ENCODE data around the gene DCP2.

The DCP2 gene

GRCh38 chr5:113047733-113048652, 71.4 kb downstream of the DCP2 start:
- no peak for DNase-seq

DNA sequence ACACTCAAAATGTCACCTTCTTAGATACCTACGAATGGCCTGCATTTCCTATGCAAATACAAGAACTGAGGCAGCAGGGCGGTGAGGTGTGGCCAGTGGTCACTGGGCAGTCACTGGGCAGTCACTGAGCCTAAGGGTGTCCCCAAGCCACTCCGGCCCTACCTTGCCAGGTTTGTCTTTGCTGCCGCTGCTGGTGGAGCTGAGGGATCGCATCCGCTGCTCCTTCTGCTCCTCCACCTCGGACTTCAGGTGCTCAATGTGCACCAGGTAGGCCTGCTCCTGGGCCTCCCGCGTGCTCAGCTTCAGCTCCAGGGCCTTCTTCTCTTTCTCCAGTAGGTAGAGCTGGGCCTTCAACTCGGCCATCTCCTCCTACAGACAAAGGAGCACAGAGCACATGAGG, 72.3 kb downstream of the DCP2 start:
- no peak for DNase-seq

- DNase-seq = peak in 1 of 5 experiments; percentile 88
Observed at GRCh38 chr5:113050721-113051382, 74.3 kb downstream of the DCP2 start.

- no peak for DNase-seq
Observed at GRCh38 chr5:113052041-113052795, 75.6 kb downstream of the DCP2 start.

GRCh38 chr5:113053511-113053995, 77.0 kb downstream of the DCP2 start:
- no peak for DNase-seq

DNA sequence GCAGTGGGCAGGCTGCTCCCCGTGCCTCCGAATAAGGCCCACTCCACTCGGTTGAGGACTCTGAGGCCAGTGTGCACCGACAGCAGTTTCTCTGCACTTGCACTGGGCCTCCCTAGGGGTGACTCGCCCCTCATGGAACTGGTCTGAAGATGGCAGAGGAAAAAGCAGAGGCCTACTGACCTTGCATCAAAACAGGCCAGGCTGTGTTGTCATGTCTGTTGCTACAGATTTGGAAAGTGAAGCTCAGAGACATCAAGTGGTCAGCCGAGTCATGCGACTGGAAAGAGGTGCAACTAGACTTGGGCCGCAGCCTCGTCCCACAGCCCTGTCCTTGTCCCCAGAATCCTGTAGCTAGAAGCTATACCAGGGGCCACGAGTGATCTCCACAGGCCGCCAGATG, 78.3 kb downstream of the DCP2 start:
- DNase-seq = no peak

DNA sequence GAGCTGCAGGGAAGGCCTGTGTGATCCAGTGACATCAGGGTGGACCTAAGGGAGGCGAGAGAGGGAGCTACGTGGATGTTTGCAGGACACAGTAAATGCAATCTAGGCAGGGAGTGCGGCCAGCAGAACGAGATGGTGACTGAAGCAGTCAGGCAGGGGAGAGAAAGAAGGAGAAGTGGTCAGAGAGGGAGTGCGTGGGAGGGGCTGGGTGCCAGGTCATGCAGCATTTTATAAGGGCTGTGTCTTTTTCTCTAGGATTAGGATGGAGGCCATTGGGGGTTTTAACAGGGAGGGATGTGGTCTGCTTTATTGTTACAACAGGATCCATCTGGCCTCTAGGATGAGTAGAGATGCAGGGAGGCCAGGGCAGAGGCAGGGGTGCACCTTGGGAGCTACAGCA, 80.4 kb downstream of the DCP2 start:
- DNase-seq = no peak

GRCh38 chr5:113057557-113057984, 81.0 kb downstream of the DCP2 start:
- DNase-seq = no peak

DNA sequence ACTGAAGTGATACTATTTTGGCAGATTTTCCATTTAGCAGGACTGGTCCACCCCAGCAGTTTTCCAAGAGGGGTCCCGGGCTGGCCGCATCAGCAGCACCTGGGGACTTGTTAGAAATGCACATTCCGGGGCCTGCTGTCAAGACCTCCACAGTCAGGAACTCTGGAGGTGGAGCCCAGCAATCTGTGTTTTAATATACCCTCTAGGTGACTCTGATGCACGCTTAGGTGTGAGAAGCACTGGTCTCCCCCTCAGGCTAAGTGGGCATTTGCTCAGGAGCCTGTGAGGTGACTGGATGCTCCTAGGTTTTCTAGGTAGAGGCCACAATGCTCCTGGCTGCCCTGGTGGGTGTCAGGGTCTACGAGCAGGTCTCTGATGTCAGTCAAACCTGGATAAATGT, 81.7 kb downstream of the DCP2 start:
- DNase-seq = no peak

GRCh38 chr5:113058706-113059226, 82.2 kb downstream of the DCP2 start:
- no peak for DNase-seq

DNA sequence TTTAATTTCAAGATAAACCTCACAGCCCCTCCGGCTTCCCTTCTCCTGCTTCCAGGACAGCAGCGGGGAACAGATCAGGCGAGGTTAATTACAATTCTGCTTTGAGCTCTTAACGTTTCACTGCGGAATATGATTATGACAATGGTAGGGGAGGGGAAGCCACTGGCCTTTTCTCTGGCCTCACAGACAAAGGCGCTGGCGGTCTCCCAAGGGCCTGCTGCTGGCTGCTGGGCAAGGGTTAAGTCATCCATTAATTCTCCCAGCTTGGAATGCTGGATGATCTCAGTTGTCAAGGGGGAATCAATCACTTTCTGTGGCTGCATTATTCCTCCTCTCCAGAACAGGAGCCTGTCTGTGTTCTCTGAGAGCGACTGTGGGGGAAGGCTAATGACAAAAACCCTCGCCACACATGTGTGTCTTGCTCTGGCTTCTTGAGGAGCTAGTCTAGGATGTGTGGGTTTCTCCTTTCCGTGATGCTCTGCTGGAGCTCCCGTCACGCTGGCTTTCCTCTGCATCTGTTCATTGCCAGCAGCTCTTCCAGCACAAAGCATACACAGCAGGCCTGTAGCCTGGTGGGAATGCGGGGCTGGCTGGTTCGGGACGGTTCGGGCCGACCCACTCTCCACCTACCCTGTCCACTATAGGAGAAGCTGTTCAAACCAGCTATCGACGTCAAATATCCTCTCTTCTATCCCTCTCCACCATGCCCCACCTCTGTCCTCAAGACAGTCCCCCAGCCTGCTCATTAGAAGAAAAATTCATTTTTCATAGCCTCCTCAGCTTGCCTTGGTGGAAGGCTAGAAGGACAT, 82.8 kb downstream of the DCP2 start:
- no peak for DNase-seq

DNA sequence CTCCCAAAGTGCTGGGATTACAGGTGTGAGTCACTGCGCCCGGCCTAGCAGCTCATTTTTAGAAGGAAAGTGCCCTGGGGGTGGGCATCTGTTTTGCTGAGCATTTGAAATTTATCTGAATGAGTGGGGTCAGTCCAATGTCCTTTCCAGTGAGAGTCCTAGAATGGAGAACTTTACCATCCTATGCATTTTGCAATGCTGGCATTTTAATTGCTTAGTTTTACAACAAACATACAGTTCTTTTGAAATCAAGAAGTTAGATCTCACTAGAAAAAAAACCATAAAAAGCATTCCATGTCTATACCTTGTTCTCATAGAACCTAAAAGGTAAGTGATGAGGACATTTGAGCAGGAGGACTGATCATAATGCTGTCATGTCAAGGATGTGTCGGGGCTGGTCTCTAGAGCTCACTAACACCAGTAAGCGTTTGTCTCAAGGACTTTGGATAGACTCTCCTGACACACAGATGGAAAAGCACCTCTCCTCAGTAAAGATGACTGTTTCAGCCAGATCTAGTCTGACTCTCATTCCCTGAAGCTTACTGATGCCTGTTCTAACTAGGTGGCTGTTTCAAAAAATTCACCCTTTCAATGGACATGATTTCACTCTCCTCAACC, 83.9 kb downstream of the DCP2 start:
- DNase-seq = no peak

DNA sequence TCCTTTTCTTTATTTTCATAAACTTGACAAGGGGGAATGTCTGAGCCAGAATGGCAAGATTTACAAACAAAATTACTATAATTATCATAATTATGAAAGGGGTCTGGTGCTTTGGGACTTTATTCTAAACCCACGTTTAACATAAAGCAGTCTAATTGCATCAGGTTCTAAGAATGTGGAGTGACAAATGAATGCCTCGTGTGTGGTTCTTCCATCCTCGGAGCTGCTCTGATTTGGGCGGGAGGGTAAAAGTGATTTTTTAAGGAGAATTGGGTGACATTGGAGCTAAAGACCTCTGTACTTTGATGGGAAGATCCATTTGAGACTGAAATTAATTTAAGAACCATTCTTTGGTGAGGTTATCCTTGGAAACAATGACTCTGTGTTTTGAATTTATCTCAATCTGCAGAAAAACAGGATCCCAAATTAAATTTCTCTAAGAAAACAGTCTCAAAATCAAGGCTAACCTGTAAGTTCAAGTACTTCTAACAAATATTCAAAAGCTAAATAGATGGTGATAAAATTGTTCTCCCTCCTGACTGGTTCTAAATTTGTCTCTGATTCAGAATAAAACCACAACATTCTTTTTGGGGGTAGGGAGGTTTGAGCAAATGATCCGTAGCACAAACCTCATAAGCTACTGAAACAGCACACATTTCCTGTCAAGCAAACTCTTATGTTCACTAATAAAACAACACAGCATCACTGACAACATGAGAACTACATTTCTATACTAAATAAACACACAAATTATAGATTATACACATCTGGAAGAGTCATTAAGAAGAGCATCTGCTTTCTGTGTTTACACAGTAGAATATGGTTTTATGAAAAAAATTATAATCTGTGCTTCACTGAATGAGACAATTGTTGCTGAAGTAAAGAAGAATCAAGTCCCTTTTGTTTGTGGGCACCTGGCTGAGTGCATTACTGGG, 85.5 kb downstream of the DCP2 start:
- DNase-seq = peak in 1 of 5 experiments; percentile 81

- peak in 1 of 5 experiments; percentile 60 for DNase-seq
Observed at GRCh38 chr5:113062869-113063508, 86.4 kb downstream of the DCP2 start.

DNA sequence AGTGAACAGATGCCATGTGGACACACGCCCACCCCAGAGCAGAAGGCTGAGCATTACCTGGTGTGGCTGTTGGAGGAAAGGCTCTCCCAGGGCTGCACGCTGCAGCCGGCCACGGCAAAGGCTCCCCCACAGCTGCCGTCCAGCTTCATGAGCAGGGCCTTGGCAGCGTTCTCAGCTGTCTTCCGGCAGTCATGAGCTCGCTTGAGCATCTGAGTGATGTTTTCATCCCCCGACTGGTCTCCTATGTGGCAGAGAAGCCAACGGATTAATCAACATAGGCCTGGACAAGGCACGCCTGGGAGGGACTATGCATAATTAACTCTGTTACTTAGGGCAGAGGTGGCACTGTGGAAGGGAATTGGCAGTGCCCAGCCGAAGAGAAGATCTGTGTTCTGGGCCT, 87.3 kb downstream of the DCP2 start:
- DNase-seq = no peak

GRCh38 chr5:113064806-113065205, 88.2 kb downstream of the DCP2 start:
- DNase-seq = no peak

GRCh38 chr5:113065626-113066025, 89.0 kb downstream of the DCP2 start:
- DNase-seq = no peak

DNA sequence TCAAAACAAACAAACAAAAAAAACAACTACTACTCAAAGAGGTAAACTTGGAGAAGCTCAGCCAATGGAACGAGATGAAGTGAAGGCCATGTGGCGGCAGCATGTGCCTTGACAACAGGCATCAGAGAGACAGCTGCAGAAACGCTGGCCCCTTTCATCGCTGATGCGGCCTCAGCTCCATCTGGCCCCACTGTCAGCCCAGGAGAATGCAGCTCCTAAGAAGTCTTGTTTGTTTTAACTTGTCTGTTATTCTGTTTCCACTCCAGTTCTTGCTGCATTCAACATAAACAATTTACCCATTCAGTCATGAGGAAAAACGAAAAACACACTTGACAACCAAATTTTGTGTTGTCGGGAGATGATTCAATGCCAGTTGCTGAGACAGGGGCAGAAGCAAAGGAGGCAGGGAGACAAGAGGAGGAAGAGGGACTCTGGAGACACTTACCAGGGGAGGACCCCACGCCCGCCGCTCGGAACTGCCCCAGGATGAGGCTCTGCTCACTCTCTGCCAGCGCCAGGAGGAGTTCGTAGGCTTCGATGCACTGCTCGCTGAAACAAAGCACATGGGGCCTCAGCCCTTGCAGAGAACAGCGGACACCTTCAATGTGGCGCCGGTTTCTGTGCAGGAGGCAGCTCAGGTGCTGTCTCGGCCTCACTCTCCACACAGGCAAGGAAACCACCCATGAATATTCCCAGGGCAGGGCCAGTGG, 91.2 kb downstream of the DCP2 start:
- no peak for DNase-seq

- no peak for DNase-seq
Observed at GRCh38 chr5:113068559-113068958, 92.0 kb downstream of the DCP2 start.

Data from T-helper 2 cell (primary cell).